GM23338 (cell line): Measurements from ENCODE around the gene COG1. TPM values are rescaled to one million over a fixed set of nuclear protein-coding genes. Genes with fewer than 3 reads are reported as not detected.

ENCODE experiments used
- ATAC-seq: fragments of 200-7000 bp; cut with Tn5 transposase; 3 replicates; pipeline ENCODE4 v1.9.1; 2020
- DNase-seq: peaks from one replicate; pipeline ENCODE4 v3.0.0-alpha.2; 2015; ENCODE audit warnings: low spot score
- H2AFZ ChIP-seq: fragments of 200-600 bp; sonication (generic); 2 replicates; pipeline ENCODE4 v1.8.0; 2016; ENCODE audit warnings: antibody characterized with exemption, mild to moderate bottlenecking, moderate library complexity
- H3F3A ChIP-seq: fragments of 200-600 bp; sonication (generic); replicated peaks from 2 replicates; pipeline ENCODE4 v1.8.0; 2017; ENCODE audit warnings: antibody characterized with exemption, mixed run types, low read depth
- H3K27ac ChIP-seq: fragments of 200-600 bp; sonication (generic); 2 replicates; pipeline ENCODE4 v1.6.1; 2016; ENCODE audit warnings: low read depth
- H3K27me3 ChIP-seq: fragments of 200-600 bp; sonication (generic); 2 replicates; pipeline ENCODE4 v1.8.0; 2016; ENCODE audit warnings: mild to moderate bottlenecking, mixed run types, moderate library complexity; ENCODE audit not compliant: insufficient read depth
- H3K36me3 ChIP-seq: fragments of 200-600 bp; sonication (generic); 2 replicates; pipeline ENCODE4 v1.8.0; 2016; ENCODE audit warnings: mild to moderate bottlenecking; ENCODE audit not compliant: insufficient read depth
- H3K4me1 ChIP-seq: fragments of 200-600 bp; sonication (generic); 2 replicates; pipeline ENCODE4 v1.8.0; 2016; ENCODE audit warnings: mild to moderate bottlenecking, moderate library complexity; ENCODE audit not compliant: insufficient read depth
- H3K4me2 ChIP-seq: fragments of 200-600 bp; sonication (generic); 2 replicates; pipeline ENCODE4 v1.7.1; 2017; ENCODE audit warnings: mixed run types
- H3K4me3 ChIP-seq: fragments of 200-600 bp; sonication (generic); 2 replicates; pipeline ENCODE4 v1.6.1; 2016; ENCODE audit warnings: mixed run types
- H3K79me2 ChIP-seq: fragments of 200-600 bp; sonication (generic); replicated peaks from 2 replicates; pipeline ENCODE4 v1.8.0; 2017; ENCODE audit warnings: mild to moderate bottlenecking; ENCODE audit not compliant: insufficient read depth
- H3K9me2 ChIP-seq: fragments of 200-600 bp; sonication (generic); 2 replicates; pipeline ENCODE4 v1.8.0; 2017; ENCODE audit not compliant: insufficient read depth
- H4K20me1 ChIP-seq: fragments of 200-600 bp; sonication (generic); replicated peaks from 2 replicates; pipeline ENCODE4 v1.8.0; 2017; ENCODE audit warnings: mild to moderate bottlenecking; ENCODE audit not compliant: insufficient read depth
- H3K27ac Mint-ChIP-seq: 2 replicates; pipeline ENCODE4 v1.8.0; 2020; ENCODE audit warnings: inconsistent platforms, mild to moderate bottlenecking, moderate library complexity, mixed read lengths
- H3K27me3 Mint-ChIP-seq: 3 replicates; pipeline ENCODE4 v1.8.0; 2022; ENCODE audit warnings: low read depth, mild to moderate bottlenecking, moderate library complexity, mixed read lengths, inconsistent platforms; ENCODE audit not compliant: insufficient read depth, poor library complexity
- H3K36me3 Mint-ChIP-seq: 3 replicates; pipeline ENCODE4 v1.8.0; 2021; ENCODE audit warnings: low read depth, mild to moderate bottlenecking, inconsistent platforms, moderate library complexity, mixed read lengths
- H3K4me1 Mint-ChIP-seq: 3 replicates; pipeline ENCODE4 v1.8.0; 2020; ENCODE audit warnings: mild to moderate bottlenecking, inconsistent platforms, mixed read lengths
- H3K4me3 Mint-ChIP-seq: 3 replicates; pipeline ENCODE4 v1.8.0; 2021; ENCODE audit warnings: moderate library complexity, mild to moderate bottlenecking, inconsistent platforms, mixed read lengths
- H3K9me3 Mint-ChIP-seq: 3 replicates; pipeline ENCODE4 v1.8.0; 2020; ENCODE audit warnings: moderate library complexity, mild to moderate bottlenecking, inconsistent platforms, mixed read lengths
- CREB1 ChIP-seq: fragments of 250-450 bp; sonication (Bioruptor Pico); IDR thresholded peaks from 2 replicates; pipeline ENCODE4 v1.5.0; 2020; ENCODE audit warnings: low read depth, mild to moderate bottlenecking, moderate library complexity
- EZH2 ChIP-seq: fragments of 200-600 bp; sonication (generic); IDR thresholded peaks from one replicate; pipeline ENCODE4 v1.8.0; 2017; ENCODE audit warnings: antibody characterized with exemption, mild to moderate bottlenecking, low read depth; ENCODE audit not compliant: unreplicated experiment
- EZH2phosphoT487 ChIP-seq: fragments of 200-600 bp; sonication (generic); IDR thresholded peaks from one replicate; pipeline ENCODE4 v1.8.1; 2018; ENCODE audit warnings: antibody characterized with exemption; ENCODE audit not compliant: unreplicated experiment
- JUNB ChIP-seq: IDR thresholded peaks from one replicate; pipeline ENCODE4 v1.6.1; 2016; ENCODE audit warnings: antibody characterized with exemption; ENCODE audit not compliant: unreplicated experiment
- NANOG ChIP-seq: IDR thresholded peaks from 2 replicates; pipeline ENCODE4 v1.6.1; 2016; ENCODE audit warnings: antibody characterized with exemption, borderline replicate concordance
- POLR2AphosphoS5 ChIP-seq: IDR thresholded peaks from 2 replicates; pipeline ENCODE4 v1.6.1; 2016; ENCODE audit warnings: antibody characterized with exemption, low read depth
- STAT1 ChIP-seq: IDR thresholded peaks from one replicate; pipeline ENCODE4 v1.6.1; 2016; ENCODE audit warnings: antibody characterized with exemption; ENCODE audit not compliant: unreplicated experiment
- ZNF114 ChIP-seq: fragments of 250-450 bp; sonication (Bioruptor Pico); IDR thresholded peaks from 2 replicates; pipeline ENCODE4 v1.5.0; 2020; ENCODE audit warnings: mild to moderate bottlenecking, moderate library complexity
- ZNF331 ChIP-seq: fragments of 250-450 bp; sonication (Bioruptor Pico); IDR thresholded peaks from 2 replicates; pipeline ENCODE4 v1.5.0; 2020; ENCODE audit warnings: low read depth, mild to moderate bottlenecking, moderate library complexity
- polyA plus RNA-seq: library from polyadenylated mRNA; unstranded; fragments of >200 nt; fragmentation: Nextera tagmentation; extraction: Ambion mirVana; gene quantifications from 2 replicates; pipeline ENCODE4 v1.2.1, GENCODE V29; 2016
- total RNA-seq: library from RNA; depleted of rRNA; stranded (reverse); fragments of >200 nt; shearing (Covaris generic); gene quantifications from 2 replicates; pipeline ENCODE4 v1.2.3, GENCODE V29; 2014
- TF ChIP-seq, protein P1 (sequence below), 2 experiments: fragments of 200-600 bp in 1 of 2; sonication (generic) in 1 of 2; conservative IDR thresholded peaks; 2 replicates each; pipeline versions ENCODE4 v1.5.1 to v1.6.1; 2016 to 2017; ENCODE audit warnings: antibody characterized with exemption in 2 of 2, low read depth in 2 of 2, mild to moderate bottlenecking in 2 of 2, moderate library complexity in 1 of 2
- TF ChIP-seq, protein P2 (sequence below): IDR thresholded peaks from 2 replicates; pipeline ENCODE4 v1.6.1; 2016; ENCODE audit warnings: antibody characterized with exemption
- TF ChIP-seq, protein P3 (sequence below): IDR thresholded peaks from one replicate; pipeline ENCODE4 v1.6.1; 2018; ENCODE audit warnings: antibody characterized with exemption; ENCODE audit not compliant: unreplicated experiment
- TF ChIP-seq, protein P4 (sequence below): fragments of 250-450 bp; sonication (Bioruptor Pico); IDR thresholded peaks from 2 replicates; pipeline ENCODE4 v1.5.0; 2020; ENCODE audit warnings: mild to moderate bottlenecking, moderate library complexity

COG1 gene
- total and polyA plus RNA-seq, 2 experiments from 2014 or later, result 15.0 to 26.1 TPM

DNA sequence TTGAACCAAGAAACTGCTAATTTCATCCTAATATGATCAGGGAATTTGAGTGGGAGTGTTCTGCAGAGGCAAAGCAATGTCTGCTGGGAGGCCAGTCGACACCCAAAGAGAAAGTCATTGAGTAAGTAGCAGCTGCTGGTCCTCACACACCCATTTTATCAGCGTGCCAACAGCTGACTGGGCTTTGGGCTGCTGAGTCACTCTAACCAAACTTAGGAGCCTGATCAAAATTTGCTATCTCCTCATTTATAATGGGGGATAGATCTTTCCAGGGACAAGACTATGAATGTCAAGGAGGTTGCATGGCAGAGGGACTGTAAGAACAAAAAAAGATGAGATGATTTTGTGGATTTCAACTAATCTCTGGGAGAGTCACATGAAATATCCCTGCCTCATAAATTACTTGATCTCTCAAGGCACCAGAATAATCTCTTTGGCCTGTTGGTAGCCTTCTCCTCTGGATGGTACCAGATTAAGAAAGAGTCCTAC lies 35.9 kb downstream of the COG1 start:
- Histone ChIP-seq H3K79me2 (peaks cover 91% of the 10 kb centered on the region), H3K4me2 (peak overlapping the region; percentile 42), H3K4me1 (peaks cover 44% of the 10 kb centered on the region), H3K27me3 (no peaks in the 10 kb centered on the region), H3K27ac (peak overlapping the region; percentile 72), H3K36me3 (no peaks in the 10 kb centered on the region), H3K4me3 (no peak overlapping the region), H3K9me2 (no peaks in the 10 kb centered on the region), H3F3A (no peaks in the 10 kb centered on the region), H4K20me1 (peaks cover 23% of the 10 kb centered on the region; the same call in 1 of the 2 replicates), H2AFZ (no peak overlapping the region)
- DNase-seq (peak; percentile 36), ATAC-seq (no peak)
- no peaks in the 10 kb centered on the region for H3K9me3 Mint-ChIP-seq
- H3K36me3 Mint-ChIP-seq, result peaks cover 13% of the 10 kb centered on the region; the same call in 2 of the 3 replicates
- TF ChIP-seq EZH2phosphoT487, result no peak
- TF ChIP-seq, protein P1, sequence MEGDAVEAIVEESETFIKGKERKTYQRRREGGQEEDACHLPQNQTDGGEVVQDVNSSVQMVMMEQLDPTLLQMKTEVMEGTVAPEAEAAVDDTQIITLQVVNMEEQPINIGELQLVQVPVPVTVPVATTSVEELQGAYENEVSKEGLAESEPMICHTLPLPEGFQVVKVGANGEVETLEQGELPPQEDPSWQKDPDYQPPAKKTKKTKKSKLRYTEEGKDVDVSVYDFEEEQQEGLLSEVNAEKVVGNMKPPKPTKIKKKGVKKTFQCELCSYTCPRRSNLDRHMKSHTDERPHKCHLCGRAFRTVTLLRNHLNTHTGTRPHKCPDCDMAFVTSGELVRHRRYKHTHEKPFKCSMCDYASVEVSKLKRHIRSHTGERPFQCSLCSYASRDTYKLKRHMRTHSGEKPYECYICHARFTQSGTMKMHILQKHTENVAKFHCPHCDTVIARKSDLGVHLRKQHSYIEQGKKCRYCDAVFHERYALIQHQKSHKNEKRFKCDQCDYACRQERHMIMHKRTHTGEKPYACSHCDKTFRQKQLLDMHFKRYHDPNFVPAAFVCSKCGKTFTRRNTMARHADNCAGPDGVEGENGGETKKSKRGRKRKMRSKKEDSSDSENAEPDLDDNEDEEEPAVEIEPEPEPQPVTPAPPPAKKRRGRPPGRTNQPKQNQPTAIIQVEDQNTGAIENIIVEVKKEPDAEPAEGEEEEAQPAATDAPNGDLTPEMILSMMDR (conservative IDR thresholded peaks at IDR 0.05; ENCODE audit: low read depth in 2 of 2), result no peak
- no peak for TF ChIP-seq STAT1
- no peak for TF ChIP-seq NANOG
- no peak for TF ChIP-seq EZH2
- no peak for TF ChIP-seq ZNF331 (CRISPR knock-in tag)
- TF ChIP-seq, protein P2, sequence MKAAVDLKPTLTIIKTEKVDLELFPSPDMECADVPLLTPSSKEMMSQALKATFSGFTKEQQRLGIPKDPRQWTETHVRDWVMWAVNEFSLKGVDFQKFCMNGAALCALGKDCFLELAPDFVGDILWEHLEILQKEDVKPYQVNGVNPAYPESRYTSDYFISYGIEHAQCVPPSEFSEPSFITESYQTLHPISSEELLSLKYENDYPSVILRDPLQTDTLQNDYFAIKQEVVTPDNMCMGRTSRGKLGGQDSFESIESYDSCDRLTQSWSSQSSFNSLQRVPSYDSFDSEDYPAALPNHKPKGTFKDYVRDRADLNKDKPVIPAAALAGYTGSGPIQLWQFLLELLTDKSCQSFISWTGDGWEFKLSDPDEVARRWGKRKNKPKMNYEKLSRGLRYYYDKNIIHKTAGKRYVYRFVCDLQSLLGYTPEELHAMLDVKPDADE, result no peak
- TF ChIP-seq POLR2AphosphoS5, result no peak
- no peak for TF ChIP-seq ZNF114 (CRISPR knock-in tag)
- no peak for TF ChIP-seq JUNB
- TF ChIP-seq, protein P3, sequence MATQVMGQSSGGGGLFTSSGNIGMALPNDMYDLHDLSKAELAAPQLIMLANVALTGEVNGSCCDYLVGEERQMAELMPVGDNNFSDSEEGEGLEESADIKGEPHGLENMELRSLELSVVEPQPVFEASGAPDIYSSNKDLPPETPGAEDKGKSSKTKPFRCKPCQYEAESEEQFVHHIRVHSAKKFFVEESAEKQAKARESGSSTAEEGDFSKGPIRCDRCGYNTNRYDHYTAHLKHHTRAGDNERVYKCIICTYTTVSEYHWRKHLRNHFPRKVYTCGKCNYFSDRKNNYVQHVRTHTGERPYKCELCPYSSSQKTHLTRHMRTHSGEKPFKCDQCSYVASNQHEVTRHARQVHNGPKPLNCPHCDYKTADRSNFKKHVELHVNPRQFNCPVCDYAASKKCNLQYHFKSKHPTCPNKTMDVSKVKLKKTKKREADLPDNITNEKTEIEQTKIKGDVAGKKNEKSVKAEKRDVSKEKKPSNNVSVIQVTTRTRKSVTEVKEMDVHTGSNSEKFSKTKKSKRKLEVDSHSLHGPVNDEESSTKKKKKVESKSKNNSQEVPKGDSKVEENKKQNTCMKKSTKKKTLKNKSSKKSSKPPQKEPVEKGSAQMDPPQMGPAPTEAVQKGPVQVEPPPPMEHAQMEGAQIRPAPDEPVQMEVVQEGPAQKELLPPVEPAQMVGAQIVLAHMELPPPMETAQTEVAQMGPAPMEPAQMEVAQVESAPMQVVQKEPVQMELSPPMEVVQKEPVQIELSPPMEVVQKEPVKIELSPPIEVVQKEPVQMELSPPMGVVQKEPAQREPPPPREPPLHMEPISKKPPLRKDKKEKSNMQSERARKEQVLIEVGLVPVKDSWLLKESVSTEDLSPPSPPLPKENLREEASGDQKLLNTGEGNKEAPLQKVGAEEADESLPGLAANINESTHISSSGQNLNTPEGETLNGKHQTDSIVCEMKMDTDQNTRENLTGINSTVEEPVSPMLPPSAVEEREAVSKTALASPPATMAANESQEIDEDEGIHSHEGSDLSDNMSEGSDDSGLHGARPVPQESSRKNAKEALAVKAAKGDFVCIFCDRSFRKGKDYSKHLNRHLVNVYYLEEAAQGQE, result no peak
- TF ChIP-seq CREB1 (CRISPR knock-in tag), result no peak
- TF ChIP-seq, protein P4, sequence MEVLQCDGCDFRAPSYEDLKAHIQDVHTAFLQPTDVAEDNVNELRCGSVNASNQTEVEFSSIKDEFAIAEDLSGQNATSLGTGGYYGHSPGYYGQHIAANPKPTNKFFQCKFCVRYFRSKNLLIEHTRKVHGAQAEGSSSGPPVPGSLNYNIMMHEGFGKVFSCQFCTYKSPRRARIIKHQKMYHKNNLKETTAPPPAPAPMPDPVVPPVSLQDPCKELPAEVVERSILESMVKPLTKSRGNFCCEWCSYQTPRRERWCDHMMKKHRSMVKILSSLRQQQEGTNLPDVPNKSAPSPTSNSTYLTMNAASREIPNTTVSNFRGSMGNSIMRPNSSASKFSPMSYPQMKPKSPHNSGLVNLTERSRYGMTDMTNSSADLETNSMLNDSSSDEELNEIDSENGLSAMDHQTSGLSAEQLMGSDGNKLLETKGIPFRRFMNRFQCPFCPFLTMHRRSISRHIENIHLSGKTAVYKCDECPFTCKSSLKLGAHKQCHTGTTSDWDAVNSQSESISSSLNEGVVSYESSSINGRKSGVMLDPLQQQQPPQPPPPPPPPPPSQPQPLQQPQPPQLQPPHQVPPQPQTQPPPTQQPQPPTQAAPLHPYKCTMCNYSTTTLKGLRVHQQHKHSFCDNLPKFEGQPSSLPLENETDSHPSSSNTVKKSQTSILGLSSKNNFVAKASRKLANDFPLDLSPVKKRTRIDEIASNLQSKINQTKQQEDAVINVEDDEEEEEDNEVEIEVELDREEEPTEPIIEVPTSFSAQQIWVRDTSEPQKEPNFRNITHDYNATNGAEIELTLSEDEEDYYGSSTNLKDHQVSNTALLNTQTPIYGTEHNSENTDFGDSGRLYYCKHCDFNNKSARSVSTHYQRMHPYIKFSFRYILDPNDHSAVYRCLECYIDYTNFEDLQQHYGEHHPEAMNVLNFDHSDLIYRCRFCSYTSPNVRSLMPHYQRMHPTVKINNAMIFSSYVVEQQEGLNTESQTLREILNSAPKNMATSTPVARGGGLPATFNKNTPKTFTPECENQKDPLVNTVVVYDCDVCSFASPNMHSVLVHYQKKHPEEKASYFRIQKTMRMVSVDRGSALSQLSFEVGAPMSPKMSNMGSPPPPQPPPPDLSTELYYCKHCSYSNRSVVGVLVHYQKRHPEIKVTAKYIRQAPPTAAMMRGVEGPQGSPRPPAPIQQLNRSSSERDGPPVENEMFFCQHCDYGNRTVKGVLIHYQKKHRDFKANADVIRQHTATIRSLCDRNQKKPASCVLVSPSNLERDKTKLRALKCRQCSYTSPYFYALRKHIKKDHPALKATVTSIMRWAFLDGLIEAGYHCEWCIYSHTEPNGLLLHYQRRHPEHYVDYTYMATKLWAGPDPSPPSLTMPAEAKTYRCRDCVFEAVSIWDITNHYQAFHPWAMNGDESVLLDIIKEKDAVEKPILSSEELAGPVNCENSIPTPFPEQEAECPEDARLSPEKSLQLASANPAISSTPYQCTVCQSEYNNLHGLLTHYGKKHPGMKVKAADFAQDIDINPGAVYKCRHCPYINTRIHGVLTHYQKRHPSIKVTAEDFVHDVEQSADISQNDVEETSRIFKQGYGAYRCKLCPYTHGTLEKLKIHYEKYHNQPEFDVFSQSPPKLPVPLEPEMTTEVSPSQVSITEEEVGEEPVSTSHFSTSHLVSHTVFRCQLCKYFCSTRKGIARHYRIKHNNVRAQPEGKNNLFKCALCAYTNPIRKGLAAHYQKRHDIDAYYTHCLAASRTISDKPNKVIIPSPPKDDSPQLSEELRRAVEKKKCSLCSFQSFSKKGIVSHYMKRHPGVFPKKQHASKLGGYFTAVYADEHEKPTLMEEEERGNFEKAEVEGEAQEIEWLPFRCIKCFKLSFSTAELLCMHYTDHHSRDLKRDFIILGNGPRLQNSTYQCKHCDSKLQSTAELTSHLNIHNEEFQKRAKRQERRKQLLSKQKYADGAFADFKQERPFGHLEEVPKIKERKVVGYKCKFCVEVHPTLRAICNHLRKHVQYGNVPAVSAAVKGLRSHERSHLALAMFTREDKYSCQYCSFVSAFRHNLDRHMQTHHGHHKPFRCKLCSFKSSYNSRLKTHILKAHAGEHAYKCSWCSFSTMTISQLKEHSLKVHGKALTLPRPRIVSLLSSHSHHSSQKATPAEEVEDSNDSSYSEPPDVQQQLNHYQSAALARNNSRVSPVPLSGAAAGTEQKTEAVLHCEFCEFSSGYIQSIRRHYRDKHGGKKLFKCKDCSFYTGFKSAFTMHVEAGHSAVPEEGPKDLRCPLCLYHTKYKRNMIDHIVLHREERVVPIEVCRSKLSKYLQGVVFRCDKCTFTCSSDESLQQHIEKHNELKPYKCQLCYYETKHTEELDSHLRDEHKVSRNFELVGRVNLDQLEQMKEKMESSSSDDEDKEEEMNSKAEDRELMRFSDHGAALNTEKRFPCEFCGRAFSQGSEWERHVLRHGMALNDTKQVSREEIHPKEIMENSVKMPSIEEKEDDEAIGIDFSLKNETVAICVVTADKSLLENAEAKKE (CRISPR knock-in tag), result no peak
- peak overlapping the region; percentile 2; the same call in 2 of the 3 replicates for H3K4me3 Mint-ChIP-seq
- H3K4me1 Mint-ChIP-seq, result peaks cover 54% of the 10 kb centered on the region
- H3K27ac Mint-ChIP-seq, result peak overlapping the region; percentile 36
- H3K27me3 Mint-ChIP-seq, result peaks cover 14% of the 10 kb centered on the region
